Fibroblast of skin of scalp (primary cell): ENCODE data around the gene ITSN1.

Experiments used
- DNase-seq: peaks from one replicate; pipeline ENCODE4 v3.0.0-alpha.2; 2013

The ITSN1 gene

GRCh38 chr21:33817138-33817537 lies 174.8 kb downstream of the ITSN1 start:
- DNase-seq = no peak

- DNase-seq = no peak
Observed at GRCh38 chr21:33817663-33818451, 175.6 kb downstream of the ITSN1 start.

GRCh38 chr21:33820230-33820770 lies 178.0 kb downstream of the ITSN1 start:
- no peak for DNase-seq

GRCh38 chr21:33820798-33821197 lies 178.5 kb downstream of the ITSN1 start:
- DNase-seq = no peak

- no peak for DNase-seq
Observed at GRCh38 chr21:33821503-33822322, 179.4 kb downstream of the ITSN1 start.

GRCh38 chr21:33824156-33824941 lies 182.0 kb downstream of the ITSN1 start:
- no peak for DNase-seq

- no peak for DNase-seq
Observed at GRCh38 chr21:33825419-33825818, 183.1 kb downstream of the ITSN1 start.

GRCh38 chr21:33825915-33826314 lies 183.6 kb downstream of the ITSN1 start:
- peak; percentile 69 for DNase-seq

GRCh38 chr21:33828083-33828482 lies 185.8 kb downstream of the ITSN1 start:
- no peak for DNase-seq

GRCh38 chr21:33828577-33828976 lies 186.3 kb downstream of the ITSN1 start:
- no peak for DNase-seq

- DNase-seq = no peak
Observed at GRCh38 chr21:33829844-33830243, 187.5 kb downstream of the ITSN1 start.

- no peak for DNase-seq
Observed at GRCh38 chr21:33831962-33832659, 189.8 kb downstream of the ITSN1 start.

- DNase-seq = peak; percentile 46
Observed at GRCh38 chr21:33834801-33835500, 192.7 kb downstream of the ITSN1 start.

GRCh38 chr21:33835920-33836319 lies 193.6 kb downstream of the ITSN1 start:
- DNase-seq = no peak

- peak; percentile 33 for DNase-seq
Observed at GRCh38 chr21:33836408-33836807, 194.1 kb downstream of the ITSN1 start.

GRCh38 chr21:33839167-33839716 lies 196.9 kb downstream of the ITSN1 start:
- no peak for DNase-seq

GRCh38 chr21:33839806-33840205 lies 197.5 kb downstream of the ITSN1 start:
- no peak for DNase-seq

GRCh38 chr21:33840771-33841170 lies 198.5 kb downstream of the ITSN1 start:
- DNase-seq = no peak

- no peak for DNase-seq
Observed at GRCh38 chr21:33841561-33841960, 199.3 kb downstream of the ITSN1 start.

- no peak for DNase-seq
Observed at GRCh38 chr21:33843216-33843615, 200.9 kb downstream of the ITSN1 start.
